Lower leg skin (tissue), 3 donors: ENCODE results near the gene P3H3.
"Not testable (repeated sequence)": the region's sequence is repeated elsewhere in the genome, so short reads cannot be mapped to it uniquely, and the experiment has no call there.

Experiments
- POLR2A ChIP-seq, 2 donors: fragments of 450-650 bp; IDR thresholded peaks; one replicate each; pipeline ENCODE4 v1.6.1; 2016 to 2017; ENCODE audit warnings: antibody characterized with exemption in 2 of 2, mild to moderate bottlenecking in 1 of 2, moderate library complexity in 1 of 2
- TF ChIP-seq, protein P1 (sequence below), 3 donors: fragments of 450-650 bp; IDR thresholded peaks; one replicate each; pipeline ENCODE4 v1.5.1; 2016; ENCODE audit warnings: antibody characterized with exemption in 3 of 3, mild to moderate bottlenecking in 3 of 3, moderate library complexity in 2 of 3

DNA sequence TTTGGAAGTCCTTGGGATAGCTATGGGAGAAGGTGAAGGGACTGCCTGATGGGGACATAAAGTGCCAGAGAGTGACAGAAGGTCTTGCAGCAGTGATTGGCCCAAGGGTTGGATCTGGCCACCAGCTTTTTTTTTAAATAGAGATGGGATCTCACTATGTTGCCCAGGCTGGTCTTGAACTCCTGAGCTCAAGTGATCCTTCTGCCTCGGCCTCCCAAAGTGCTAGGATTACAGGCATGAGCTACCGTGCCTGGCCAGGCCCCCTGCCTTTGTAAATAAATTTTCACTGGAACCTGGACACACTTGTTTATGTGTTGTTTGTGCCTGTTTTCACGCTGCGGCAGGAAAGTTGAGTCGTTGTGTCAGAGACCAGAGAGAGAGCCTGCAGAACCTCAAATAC lies 37.1 kb downstream of the P3H3 start:
- TF ChIP-seq, protein P1, sequence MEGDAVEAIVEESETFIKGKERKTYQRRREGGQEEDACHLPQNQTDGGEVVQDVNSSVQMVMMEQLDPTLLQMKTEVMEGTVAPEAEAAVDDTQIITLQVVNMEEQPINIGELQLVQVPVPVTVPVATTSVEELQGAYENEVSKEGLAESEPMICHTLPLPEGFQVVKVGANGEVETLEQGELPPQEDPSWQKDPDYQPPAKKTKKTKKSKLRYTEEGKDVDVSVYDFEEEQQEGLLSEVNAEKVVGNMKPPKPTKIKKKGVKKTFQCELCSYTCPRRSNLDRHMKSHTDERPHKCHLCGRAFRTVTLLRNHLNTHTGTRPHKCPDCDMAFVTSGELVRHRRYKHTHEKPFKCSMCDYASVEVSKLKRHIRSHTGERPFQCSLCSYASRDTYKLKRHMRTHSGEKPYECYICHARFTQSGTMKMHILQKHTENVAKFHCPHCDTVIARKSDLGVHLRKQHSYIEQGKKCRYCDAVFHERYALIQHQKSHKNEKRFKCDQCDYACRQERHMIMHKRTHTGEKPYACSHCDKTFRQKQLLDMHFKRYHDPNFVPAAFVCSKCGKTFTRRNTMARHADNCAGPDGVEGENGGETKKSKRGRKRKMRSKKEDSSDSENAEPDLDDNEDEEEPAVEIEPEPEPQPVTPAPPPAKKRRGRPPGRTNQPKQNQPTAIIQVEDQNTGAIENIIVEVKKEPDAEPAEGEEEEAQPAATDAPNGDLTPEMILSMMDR (IDR thresholded peaks at IDR 0.05), result not testable (repeated sequence)
- not testable (repeated sequence) for TF ChIP-seq POLR2A (IDR thresholded peaks at IDR 0.05)
